Heart left ventricle (tissue), 16 donors: ENCODE measurements around the gene MAP1A. TPM values are rescaled to one million over a fixed set of nuclear protein-coding genes. Genes with fewer than 3 reads are reported as not detected.
A peak's percentile ranks its signal among the peaks of the same experiment; 100 is the strongest.

ENCODE experiments used
- ATAC-seq, 4 donors: fragments of 200-7000 bp; cut with Tn5 transposase; one replicate each; pipeline ENCODE4 v1.9.1; 2020 to 2022; ENCODE audit warnings: moderate library complexity in 4 of 4, mild to moderate bottlenecking in 3 of 4, moderate number of reproducible peaks in 1 of 4
- DNase-seq, 5 donors: peaks; one replicate each; pipeline ENCODE4 v3.0.0-alpha.2; 2020
- H3K27ac ChIP-seq, 12 donors: fragments of 200-600 bp; sonication (generic) in 4 of 12; one replicate each; pipeline versions ENCODE4 v1.5.0 to v1.8.0; 2016 to 2022; ENCODE audit warnings: mild to moderate bottlenecking in 2 of 12
- H3K27me3 ChIP-seq, 9 donors: fragments of 200-600 bp; sonication (generic) in 2 of 9; one replicate each; pipeline versions ENCODE4 v1.5.1 to v1.8.0; 2016 to 2022; ENCODE audit warnings: mild to moderate bottlenecking in 3 of 9
- H3K36me3 ChIP-seq, 9 donors: fragments of 200-600 bp; sonication (generic) in 2 of 9; one replicate each; pipeline versions ENCODE4 v1.5.0 to v1.8.0; 2018 to 2022; ENCODE audit warnings: mild to moderate bottlenecking in 2 of 9
- H3K4me1 ChIP-seq, 12 donors: fragments of 200-600 bp; sonication (generic) in 4 of 12; one replicate each; pipeline versions ENCODE4 v1.5.0 to v1.8.0; 2016 to 2022; ENCODE audit warnings: mild to moderate bottlenecking in 3 of 12
- H3K4me3 ChIP-seq, 12 donors: fragments of 200-600 bp; sonication (generic) in 4 of 12; one replicate each; pipeline versions ENCODE4 v1.5.0 to v1.8.0; 2017 to 2022; ENCODE audit warnings: mild to moderate bottlenecking in 9 of 12, moderate library complexity in 4 of 12
- H3K9me3 ChIP-seq, 12 donors: fragments of 200-600 bp; sonication (generic) in 4 of 12; one replicate each; pipeline versions ENCODE4 v1.5.0 to v1.8.0; 2016 to 2022; ENCODE audit warnings: mild to moderate bottlenecking in 1 of 12
- POLR2A ChIP-seq, 2 donors: fragments of 450-650 bp; IDR thresholded peaks; one replicate each; pipeline ENCODE4 v1.6.1; 2017; ENCODE audit warnings: antibody characterized with exemption in 2 of 2, mild to moderate bottlenecking in 2 of 2, moderate library complexity in 2 of 2
- WGBS, 4 donors: extraction: QIAGEN DNeasy Blood & Tissue Kit in 2 of 4; methylation state at CpG; one replicate each; pipeline versions ENCODE4 v1.1.5 to v1.1.7; 2013 to 2018; 5-methylcytosine and 5-hydroxymethylcytosine counted together
- intact Hi-C, 10 donors: fragments of 100-400 bp; cut with DNase I; formaldehyde crosslinking; loops; one replicate each; pipeline versions ENCODE4 v1.11.1 to v1.14.2; 2022
- long read RNA-seq, 3 donors: library from polyadenylated mRNA; unstranded; transcript quantifications; one replicate each; pipeline ENCODE4 v2.0.0, GENCODE V29; 2020 to 2021
- polyA plus RNA-seq, 2 donors: library from polyadenylated mRNA; stranded (reverse); fragments of 200-250 nt; gene quantifications; one replicate each; pipeline ENCODE4 v1.2.3, GENCODE V29; 2013
- total RNA-seq, 9 donors: library from RNA; depleted of rRNA in 2 of 9; stranded (reverse); fragments of >200 nt in 2 of 9; fragmentation: NEBNext Ultra II Directional in 3 of 9; extraction: Animal tissue kit (Norgen Biotek cat#: 25700) in 3 of 9; gene quantifications; one replicate each; pipeline versions ENCODE4 v1.1.0 to v1.2.4, GENCODE V29; 2016 to 2023
- TF ChIP-seq, protein P1 (sequence below), 12 donors: fragments of 200-600 bp; sonication (generic) in 4 of 12; IDR thresholded peaks; one replicate each; pipeline versions ENCODE4 v1.5.0 to v1.8.0; 2018 to 2022; ENCODE audit warnings: antibody characterized with exemption in 12 of 12, mild to moderate bottlenecking in 5 of 12
- donor health status: ischemic (EF 13 %, LVEDD 7.1; RV severe dilation, severe dysfunction).
- donor health status: healthy with polysubstance abuse.
- donor health status: DM: no; HTN: yes; CAD: no.
- donor health status: DM: no; HTN: no; CAD: no.
- donor health status: ischemic (EF 25% LVEDD 6.9; RV normal size, moderate dysfunction).
- donor health status: ischemic (EF 25% LVEDD 5.7; RV mildly dilated, moderate dysfunction).
- donor health status: healthy.
- donor health status: DM: yes; HTN: yes; CAD: no.
- donor health status: ischemic (EF 35%, LVEDD 5.7; RV mildly dilated, moderate dysfunction).
- donor health status: nonischemic (EF 11% LVEDD 7.7; RV severe dilation, severe dysfunction).
- donor health status: DM: yes; HTN: yes; CAD: no.
- donor health status: PGD.
- donor health status: ischemic (EF 29% LVEDD 5.4; RV normal size, mild dysfunction).
- donor health status: nonischemic (EF 23%, LVEDD 6.1; RV moderate dilation, normal function).

Gene MAP1A
- total RNA-seq (100 to 1,000 TPM in 1 of 9 donors, 10 to 100 TPM in 8; 24.3 to 146 (median 37.8) TPM), polyA plus RNA-seq (10 to 100 TPM in 1 of 2 donors, 1 to 10 TPM in 1; 6.0 to 21.0 TPM)
- long read RNA-seq, donor 1, partial matches to known transcripts: 107 of 111 reads
- long read RNA-seq, donor 1, other reads (novel, unspliced or antisense): 4 of 111 reads
- long read RNA-seq, donor 2, partial matches to known transcripts: 164 of 177 reads
- long read RNA-seq, donor 2, other reads (novel, unspliced or antisense): 13 of 177 reads
- long read RNA-seq, donor 3, partial matches to known transcripts: 35 of 37 reads
- long read RNA-seq, donor 3, other reads (novel, unspliced or antisense): 2 of 37 reads

DNA sequence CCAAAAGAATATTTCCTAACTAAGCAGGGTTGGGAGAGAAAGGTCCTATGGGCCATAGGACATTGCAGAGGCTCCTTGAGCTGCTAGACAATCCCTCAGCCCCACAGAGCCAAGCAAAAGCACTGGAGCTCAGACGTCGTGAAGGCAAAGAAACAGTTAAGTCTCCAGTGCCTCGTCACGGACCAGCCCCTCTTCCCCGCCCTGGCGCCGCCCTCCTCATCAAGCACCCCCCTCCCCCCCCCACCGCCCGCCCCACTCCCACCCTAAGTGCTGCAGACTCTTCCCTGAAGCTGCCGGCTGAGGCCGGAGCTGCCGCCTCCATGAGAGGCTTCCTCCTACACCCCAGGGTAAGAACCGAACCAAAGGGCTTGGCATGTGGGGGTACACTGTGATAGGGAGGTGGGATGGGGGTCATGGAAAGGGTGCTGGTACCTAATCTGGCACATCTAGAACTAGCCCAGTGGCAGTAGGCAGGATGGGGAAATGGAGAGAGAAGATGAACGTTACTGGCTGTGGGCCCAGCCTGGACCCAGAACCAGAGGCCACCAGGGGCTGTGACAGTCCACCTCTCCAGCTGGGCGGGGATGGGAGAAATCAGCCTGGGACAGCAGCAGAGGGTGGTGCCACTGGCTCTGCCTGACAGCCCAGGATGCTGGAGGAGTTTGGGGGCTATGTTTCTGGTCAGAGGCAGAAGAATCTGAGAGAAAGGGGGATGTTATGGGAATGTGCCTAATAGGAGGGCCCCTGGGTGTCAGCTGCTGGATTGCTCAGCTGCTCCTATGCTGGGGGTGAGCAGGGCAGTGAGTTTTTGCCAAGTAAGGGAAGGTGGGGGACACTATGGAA, at the start of gene MAP1A:
TSS of gene MAP1A (plus strand) at position 255 of the 843 bp plus-strand sequence. CDS start 3,866 bp downstream, outside the sequence.
- peaks cover 0 to 27% (median 16%) of the 10 kb centered on the region in 9 donors for H3K36me3 ChIP-seq
- ATAC-seq: peak; percentile 7 to 67 (median 66)
- TF ChIP-seq, protein P1, sequence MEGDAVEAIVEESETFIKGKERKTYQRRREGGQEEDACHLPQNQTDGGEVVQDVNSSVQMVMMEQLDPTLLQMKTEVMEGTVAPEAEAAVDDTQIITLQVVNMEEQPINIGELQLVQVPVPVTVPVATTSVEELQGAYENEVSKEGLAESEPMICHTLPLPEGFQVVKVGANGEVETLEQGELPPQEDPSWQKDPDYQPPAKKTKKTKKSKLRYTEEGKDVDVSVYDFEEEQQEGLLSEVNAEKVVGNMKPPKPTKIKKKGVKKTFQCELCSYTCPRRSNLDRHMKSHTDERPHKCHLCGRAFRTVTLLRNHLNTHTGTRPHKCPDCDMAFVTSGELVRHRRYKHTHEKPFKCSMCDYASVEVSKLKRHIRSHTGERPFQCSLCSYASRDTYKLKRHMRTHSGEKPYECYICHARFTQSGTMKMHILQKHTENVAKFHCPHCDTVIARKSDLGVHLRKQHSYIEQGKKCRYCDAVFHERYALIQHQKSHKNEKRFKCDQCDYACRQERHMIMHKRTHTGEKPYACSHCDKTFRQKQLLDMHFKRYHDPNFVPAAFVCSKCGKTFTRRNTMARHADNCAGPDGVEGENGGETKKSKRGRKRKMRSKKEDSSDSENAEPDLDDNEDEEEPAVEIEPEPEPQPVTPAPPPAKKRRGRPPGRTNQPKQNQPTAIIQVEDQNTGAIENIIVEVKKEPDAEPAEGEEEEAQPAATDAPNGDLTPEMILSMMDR (IDR thresholded peaks at IDR 0.05): peak in 1 of 12 donors; percentile 11
- no peak for TF ChIP-seq POLR2A (IDR thresholded peaks at IDR 0.05)
- peaks cover 0 to 5% (median 0%) of the 10 kb centered on the region in 9 donors for H3K27me3 ChIP-seq
- WGBS, 4 donors: 6 to 15% (median 10%) methylated on average over 11 to 15 of the region's 15 CpGs
- no peaks in the 10 kb centered on the region for H3K9me3 ChIP-seq
- intact Hi-C loops: loop anchor here in 2 of 10 donors (5.0 to 10.0 kb wide), 2 partner anchors 35 to 73 kb away; no protein-coding TSS in a partner anchor
- peaks cover 0 to 52% (median 30%) of the 10 kb centered on the region in 12 donors for H3K4me1 ChIP-seq
- peak within 1 kb of the TSS; percentile 38 to 94 (median 80) for H3K27ac ChIP-seq
- peak; percentile 65 to 82 (median 68) for DNase-seq
- H3K4me3 ChIP-seq: peak within 1 kb of the TSS; percentile 13 to 79 (median 56)

DNA sequence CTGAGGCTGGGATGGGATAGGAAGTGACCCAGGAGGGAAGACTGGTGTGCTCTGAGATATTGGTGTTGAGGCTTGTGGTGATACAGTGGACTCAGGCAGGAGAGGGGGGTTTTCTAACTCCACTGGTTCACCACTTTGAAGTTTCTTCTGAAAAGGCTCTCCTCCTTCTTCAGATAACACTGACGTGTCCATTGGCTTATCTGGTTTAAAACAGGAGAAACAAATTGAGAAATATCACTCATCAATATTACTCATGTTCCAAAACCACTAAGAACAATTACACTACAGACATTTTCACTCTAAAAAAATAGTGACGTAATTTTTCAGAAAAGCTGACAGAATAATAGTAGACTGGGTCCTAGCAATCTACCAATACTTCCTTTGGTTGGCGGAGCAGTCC, 47.5 kb upstream of the MAP1A start:
- no peak overlapping the region for H3K4me3 ChIP-seq
- H3K27ac ChIP-seq: no peak overlapping the region
- TF ChIP-seq POLR2A (IDR thresholded peaks at IDR 0.05): no peak
- TF ChIP-seq, protein P1 (IDR thresholded peaks at IDR 0.05): no peak
- peaks cover 0 to 100% (median 74%) of the 10 kb centered on the region in 9 donors for H3K36me3 ChIP-seq
- no peaks in the 10 kb centered on the region for H3K27me3 ChIP-seq
- peaks cover 0 to 8% (median 0%) of the 10 kb centered on the region in 12 donors for H3K4me1 ChIP-seq
- DNase-seq (no peak), ATAC-seq (no peak)
- 85 to 90% (median 88%) methylated on average over 3 of the region's 3 CpGs for WGBS, 4 donors
- H3K9me3 ChIP-seq: no peaks in the 10 kb centered on the region
- intact Hi-C loops: loop anchor here in 1 of 10 donors (10.0 kb wide), 1 partner anchor 55 kb away; no protein-coding TSS in a partner anchor

DNA sequence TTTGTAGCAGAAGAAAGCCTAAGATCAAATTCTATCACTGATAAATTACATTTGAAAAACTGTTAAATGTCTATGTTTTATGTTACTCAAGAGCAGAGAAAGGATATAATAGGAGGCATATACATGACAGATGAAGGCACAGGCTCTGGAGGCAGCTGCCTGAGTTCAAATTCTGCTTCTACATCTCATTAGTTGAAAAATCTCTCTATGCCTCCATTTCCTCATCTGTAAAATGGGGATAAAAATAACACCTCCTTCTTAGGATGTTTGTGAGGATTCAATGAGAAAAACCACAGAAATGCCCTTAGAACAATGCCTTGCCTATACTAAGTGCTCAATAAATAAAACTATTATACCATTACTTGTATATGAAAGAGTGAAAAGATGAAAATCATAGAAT, 45.4 kb upstream of the MAP1A start:
- Histone ChIP-seq H3K36me3 (peaks cover 0 to 100% (median 85%) of the 10 kb centered on the region in 9 donors), H3K4me1 (no peaks in the 10 kb centered on the region), H3K4me3 (no peak overlapping the region), H3K9me3 (no peaks in the 10 kb centered on the region), H3K27me3 (no peaks in the 10 kb centered on the region), H3K27ac (no peak overlapping the region)
- DNase-seq (no peak), ATAC-seq (no peak)
- no peak for TF ChIP-seq POLR2A (IDR thresholded peaks at IDR 0.05)
- TF ChIP-seq, protein P1 (IDR thresholded peaks at IDR 0.05): no peak
- intact Hi-C loops: loop anchor here in 1 of 10 donors (10.0 kb wide), 1 partner anchor 53 kb away; no protein-coding TSS in a partner anchor
